Liver (tissue), 3 donors: ENCODE measurements around the gene TOB1.

ENCODE experiments used
- ATF3 ChIP-seq: IDR thresholded peaks from 2 replicates; pipeline ENCODE4 v1.6.1; 2016; ENCODE audit warnings: antibody characterized with exemption
- CTCF ChIP-seq: fragments of 150-350 bp; IDR thresholded peaks from 2 replicates; pipeline ENCODE4 v1.5.1; 2017; ENCODE audit warnings: improper control_type of control experiment, low read depth, low read length; ENCODE audit not compliant: missing input control
- EGR1 ChIP-seq, 2 donors: IDR thresholded peaks; 2 replicates each; pipeline ENCODE4 v1.6.1; 2016 to 2018; ENCODE audit warnings: antibody characterized with exemption in 2 of 2, low read depth in 2 of 2
- GABPA ChIP-seq, 2 donors: IDR thresholded peaks in 1 of 2; conservative IDR thresholded peaks in 1 of 2; 2 replicates each; pipeline ENCODE4 v1.6.1; 2016; ENCODE audit warnings: antibody characterized with exemption in 2 of 2, mild to moderate bottlenecking in 1 of 2, moderate library complexity in 1 of 2
- HNF4G ChIP-seq: IDR thresholded peaks from 2 replicates; pipeline ENCODE4 v1.6.1; 2016; ENCODE audit warnings: antibody characterized with exemption
- JUND ChIP-seq, 2 donors: IDR thresholded peaks; 2 replicates each; pipeline ENCODE4 v1.6.1; 2016; ENCODE audit warnings: antibody characterized with exemption in 2 of 2
- MAX ChIP-seq: IDR thresholded peaks from 2 replicates; pipeline ENCODE4 v1.6.1; 2016; ENCODE audit warnings: antibody characterized with exemption
- RAD21 ChIP-seq, 2 donors: IDR thresholded peaks; 2 replicates each; pipeline ENCODE4 v1.6.1; 2016; ENCODE audit warnings: antibody characterized with exemption in 2 of 2, mild to moderate bottlenecking in 2 of 2
- REST ChIP-seq: IDR thresholded peaks from 2 replicates; pipeline ENCODE4 v1.6.1; 2016; ENCODE audit warnings: antibody characterized with exemption, mild to moderate bottlenecking
- SP1 ChIP-seq: IDR thresholded peaks from 2 replicates; pipeline ENCODE4 v1.6.1; 2018; ENCODE audit warnings: antibody characterized with exemption, mild to moderate bottlenecking
- TAF1 ChIP-seq: conservative IDR thresholded peaks from 2 replicates; pipeline ENCODE4 v1.6.1; 2016; ENCODE audit warnings: antibody characterized with exemption, mild to moderate bottlenecking
- YY1 ChIP-seq: IDR thresholded peaks from 2 replicates; pipeline ENCODE4 v1.6.1; 2016; ENCODE audit warnings: antibody characterized with exemption, mild to moderate bottlenecking
- ZBTB33 ChIP-seq: IDR thresholded peaks from 2 replicates; pipeline ENCODE4 v1.6.1; 2016; ENCODE audit warnings: antibody characterized with exemption
- donor health status: healthy.
- donor health status: healthy.

GRCh38 chr17:50816271-50816670 lies 49.9 kb downstream of the TOB1 start:
- TF ChIP-seq CTCF (no peak), RAD21 (IDR thresholded peaks at IDR 0.05) (no peak), YY1 (no peak), MAX (no peak), JUND (IDR thresholded peaks at IDR 0.05) (no peak), SP1 (no peak), ZBTB33 (no peak), HNF4G (no peak), TAF1 (no peak), GABPA (IDR thresholded peaks at IDR 0.05 in 1 of 2, conservative IDR thresholded peaks at IDR 0.05 in 1 of 2) (no peak), REST (no peak), EGR1 (IDR thresholded peaks at IDR 0.05; ENCODE audit: low read depth in 2 of 2) (no peak), ATF3 (no peak)
